GM12872 (cell line): ENCODE results near the gene BRCA1.

Experiments
- TF ChIP-seq, protein P1 (sequence below): IDR thresholded peaks from 3 replicates; pipeline ENCODE4 v1.5.1; 2011; ENCODE audit warnings: low read depth, mild to moderate bottlenecking, low read length, moderate library complexity; ENCODE audit not compliant: insufficient read depth

BRCA1 gene

DNA sequence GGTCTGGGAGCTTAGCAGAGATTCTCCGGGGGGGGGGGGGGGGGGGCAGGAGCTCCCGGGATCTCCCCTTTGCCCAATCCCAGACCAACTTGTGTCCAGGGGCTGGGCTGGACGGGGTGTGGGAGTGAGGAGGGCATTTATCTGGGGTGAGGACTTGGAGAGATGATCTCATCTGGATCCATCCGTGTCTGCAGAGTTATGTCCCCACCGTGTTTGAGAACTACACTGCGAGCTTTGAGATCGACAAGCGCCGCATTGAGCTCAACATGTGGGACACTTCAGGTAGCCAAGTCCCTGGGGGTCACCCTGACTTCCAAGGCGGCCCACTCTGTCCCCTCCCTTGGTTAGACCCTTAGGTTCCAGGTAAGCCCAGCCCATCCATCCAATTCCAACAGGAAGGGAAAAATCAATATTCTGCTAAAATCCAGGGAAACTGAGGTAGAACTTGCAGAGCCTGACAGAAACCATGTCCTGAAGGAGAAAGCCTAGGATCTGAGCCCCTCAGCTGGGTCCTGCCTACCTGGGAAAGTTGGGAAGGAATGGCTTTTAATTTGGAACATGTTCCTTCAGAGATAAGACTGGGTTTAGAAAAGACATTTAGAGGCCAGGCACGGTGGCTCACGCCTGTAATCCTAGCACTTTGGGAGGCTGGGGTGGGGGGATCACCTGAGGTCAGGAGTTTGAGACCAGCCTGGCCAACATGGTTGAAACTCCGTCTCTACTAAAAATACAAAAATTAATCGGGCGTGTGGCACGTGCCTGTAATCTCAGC is 99.2 kb downstream of the BRCA1 start:
- TF ChIP-seq, protein P1, sequence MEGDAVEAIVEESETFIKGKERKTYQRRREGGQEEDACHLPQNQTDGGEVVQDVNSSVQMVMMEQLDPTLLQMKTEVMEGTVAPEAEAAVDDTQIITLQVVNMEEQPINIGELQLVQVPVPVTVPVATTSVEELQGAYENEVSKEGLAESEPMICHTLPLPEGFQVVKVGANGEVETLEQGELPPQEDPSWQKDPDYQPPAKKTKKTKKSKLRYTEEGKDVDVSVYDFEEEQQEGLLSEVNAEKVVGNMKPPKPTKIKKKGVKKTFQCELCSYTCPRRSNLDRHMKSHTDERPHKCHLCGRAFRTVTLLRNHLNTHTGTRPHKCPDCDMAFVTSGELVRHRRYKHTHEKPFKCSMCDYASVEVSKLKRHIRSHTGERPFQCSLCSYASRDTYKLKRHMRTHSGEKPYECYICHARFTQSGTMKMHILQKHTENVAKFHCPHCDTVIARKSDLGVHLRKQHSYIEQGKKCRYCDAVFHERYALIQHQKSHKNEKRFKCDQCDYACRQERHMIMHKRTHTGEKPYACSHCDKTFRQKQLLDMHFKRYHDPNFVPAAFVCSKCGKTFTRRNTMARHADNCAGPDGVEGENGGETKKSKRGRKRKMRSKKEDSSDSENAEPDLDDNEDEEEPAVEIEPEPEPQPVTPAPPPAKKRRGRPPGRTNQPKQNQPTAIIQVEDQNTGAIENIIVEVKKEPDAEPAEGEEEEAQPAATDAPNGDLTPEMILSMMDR = no peak

DNA sequence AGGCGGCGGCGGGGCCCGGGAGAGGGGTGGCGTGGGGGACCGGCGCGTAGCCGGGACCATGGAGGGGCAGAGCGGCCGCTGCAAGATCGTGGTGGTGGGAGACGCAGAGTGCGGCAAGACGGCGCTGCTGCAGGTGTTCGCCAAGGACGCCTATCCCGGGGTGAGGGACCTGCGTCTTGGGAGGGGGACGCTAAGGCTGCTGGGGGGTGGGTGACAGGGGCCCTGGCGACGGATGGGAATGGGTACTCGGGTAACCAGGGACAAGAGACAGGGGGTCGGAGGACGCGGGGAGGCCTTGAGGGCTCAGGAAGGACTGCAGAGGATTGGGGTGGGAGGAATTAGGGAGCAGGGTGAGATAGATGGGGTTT is 99.9 kb downstream of the BRCA1 start:
- TF ChIP-seq, protein P1 = no peak

DNA sequence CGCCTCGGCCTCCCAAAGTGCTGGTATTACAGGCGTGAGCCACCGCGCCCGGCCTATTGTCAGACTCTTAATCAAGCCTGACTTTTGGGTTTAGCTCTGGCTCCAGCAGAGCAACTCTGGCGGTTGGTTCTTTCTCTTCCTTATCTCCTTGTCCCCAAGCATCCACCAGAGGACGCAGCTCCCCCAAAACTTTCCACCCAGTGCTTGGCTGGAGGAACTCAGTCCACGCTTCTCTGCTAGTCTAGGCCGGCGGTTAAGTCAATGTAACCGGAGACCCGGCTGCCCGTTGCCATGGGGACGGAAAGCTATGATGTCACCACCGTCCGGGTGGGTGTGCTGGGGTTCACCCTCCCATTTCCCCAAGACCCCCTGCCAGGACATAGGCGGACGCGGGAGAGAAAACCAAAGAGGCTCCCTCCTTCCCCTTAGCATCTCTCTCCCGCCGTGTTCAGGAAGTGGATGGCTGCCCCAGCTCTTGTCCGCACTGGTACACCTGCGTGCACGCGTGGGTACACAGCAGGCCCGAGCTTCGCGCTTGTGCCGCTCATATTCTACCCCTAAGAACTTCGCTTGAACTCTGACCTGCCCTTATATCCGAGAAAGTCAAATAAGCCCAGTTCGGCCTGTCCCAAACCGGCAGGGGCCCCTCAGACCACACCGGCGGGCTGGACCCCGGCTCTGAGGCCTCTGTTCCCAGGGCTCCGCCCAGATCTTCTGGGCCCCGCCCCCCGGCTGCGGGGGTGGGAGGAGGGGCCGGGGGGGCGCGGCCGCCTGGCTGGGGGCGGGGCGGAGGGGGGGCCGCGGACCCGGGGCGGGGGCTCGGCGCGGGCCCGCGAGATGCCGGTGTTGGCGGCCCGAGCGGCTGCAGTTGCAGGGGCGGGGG is 100.5 kb downstream of the BRCA1 start, which contains the start of gene RND2:
Gene RND2, plus strand, starts transcription at position 825 of the 883 bp plus-strand sequence. CDS start 117 bp downstream, outside the sequence.
- TF ChIP-seq, protein P1 = peak; percentile 82

DNA sequence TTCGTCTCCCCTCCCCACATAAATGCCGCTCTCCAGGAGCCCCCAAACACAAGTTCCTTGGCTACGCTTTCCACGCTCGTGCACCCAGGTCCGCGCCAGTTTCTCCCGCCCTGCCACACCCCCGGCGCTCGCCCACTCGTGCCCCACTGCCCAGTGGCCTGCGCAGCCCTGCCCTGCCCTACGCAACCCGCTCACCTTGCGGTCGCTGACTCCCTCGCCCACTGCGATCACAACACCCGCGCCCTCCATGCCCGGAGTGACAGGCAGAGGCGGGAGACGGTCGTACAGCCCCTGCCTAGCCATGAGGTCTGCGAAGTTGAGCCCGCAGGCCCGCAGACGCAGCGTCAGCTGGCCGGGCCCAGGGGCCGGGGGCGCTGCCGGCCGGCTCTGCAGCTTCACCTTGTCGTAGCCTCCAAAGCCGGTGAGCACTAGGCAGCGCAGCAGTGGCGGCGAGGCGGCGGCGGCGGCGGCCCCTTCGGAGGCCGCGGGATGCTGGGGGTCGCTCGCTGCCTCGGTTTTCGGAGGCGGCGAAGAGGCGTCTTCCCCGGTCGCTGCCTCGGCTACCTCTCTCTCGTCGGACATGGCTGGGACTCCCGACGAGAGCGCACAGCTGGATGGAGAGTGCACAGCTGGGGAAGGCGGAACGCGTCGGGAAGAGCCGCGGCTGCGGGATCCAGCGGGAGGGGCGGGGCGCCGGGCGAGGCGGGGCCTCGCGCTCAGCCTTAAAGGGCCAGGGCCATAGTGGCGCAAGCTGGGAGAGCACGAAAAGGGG is 103.2 kb downstream of the BRCA1 start, which contains the start of gene VAT1:
Gene VAT1, minus strand, starts transcription at position 645 of the 772 bp plus-strand sequence. Its CDS starts 63 bp downstream, at position 582.
- TF ChIP-seq, protein P1 = no peak

DNA sequence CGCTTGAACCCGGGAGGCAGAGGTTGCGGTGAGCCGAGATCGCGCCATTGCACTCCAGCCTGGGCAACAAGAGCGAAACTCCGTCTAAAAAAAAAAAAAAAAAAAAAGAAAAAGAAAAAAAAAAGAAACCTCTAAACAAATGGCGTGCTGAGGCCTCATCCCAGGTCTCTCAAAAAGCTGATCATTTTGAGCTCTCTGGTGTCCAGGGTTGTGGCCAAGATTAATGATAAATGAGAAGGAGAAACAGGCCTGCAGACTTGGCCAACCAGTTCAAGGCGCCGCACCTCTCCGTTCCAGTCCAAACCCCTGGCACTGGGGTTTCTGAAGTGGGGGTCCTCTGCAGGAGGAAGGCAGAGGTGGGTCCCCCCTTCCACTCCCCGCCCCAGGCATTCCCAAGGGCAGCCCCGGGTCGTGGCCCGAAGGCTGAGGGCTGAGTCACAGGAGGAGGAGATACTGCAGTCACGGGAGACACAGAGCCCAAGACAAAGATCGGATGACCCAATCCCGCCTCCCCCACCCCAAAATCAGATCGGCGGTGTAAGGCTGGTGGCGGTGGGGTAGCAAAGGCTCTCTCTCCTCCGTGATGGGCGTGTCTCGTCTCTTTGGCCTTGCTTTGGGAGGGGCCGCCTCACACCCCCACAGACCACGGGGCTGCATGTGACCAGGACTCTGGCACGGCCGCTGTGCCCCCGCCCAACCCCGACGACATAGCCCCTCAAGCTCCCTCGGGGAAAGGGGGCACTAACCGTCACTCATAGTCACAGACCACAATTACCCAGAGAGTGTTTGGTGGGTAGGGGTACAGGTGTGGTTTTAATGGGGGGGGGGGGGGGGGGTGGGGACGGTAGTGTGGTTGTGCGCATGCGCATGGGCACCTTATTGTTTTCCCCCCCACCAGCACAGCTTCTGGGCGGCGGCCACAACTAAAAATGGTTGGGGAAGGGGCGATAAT is 104.1 kb downstream of the BRCA1 start:
- TF ChIP-seq, protein P1 = no peak

DNA sequence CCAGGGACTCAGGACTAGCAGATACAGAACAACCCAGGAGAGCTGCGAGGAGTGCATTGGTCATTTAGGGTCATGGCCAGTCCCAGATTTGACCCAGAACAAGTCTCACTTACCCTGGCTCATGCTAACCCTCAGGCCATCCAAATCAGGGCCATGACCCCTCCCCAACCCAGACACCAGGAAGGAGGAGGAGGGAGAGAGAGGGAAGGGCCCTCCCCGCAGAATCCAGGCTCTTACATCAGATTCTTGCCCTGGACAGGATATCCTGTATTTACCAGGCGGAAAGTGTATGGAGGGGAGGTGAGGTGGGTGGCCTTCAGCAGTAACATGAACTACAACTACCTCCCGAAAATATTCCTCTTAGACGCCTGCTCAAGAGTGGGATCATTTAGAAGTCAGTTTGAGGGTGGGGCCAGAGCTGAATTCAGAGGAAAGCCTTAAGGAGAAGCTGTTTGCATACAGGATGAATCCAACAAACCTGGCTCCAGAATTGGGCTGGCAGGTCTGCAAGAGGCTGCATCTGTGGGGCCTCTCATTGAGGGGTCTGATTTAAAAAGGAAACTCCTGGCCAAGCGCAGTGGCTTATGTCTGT is 105.0 kb downstream of the BRCA1 start:
- TF ChIP-seq, protein P1 = no peak
